Transverse colon (tissue), 4 donors: ENCODE results near the gene EVC. TPM values are rescaled to one million over a fixed set of nuclear protein-coding genes. Genes with fewer than 3 reads are reported as not detected.

Source experiments
- DNase-seq: peaks from one replicate; pipeline ENCODE4 v3.0.0-alpha.2; 2019
- H3K27ac ChIP-seq, 4 donors: fragments of 200-600 bp; sonication (generic); 2 replicates each; pipeline ENCODE4 v1.5.1; 2016 to 2018; ENCODE audit warnings: inconsistent platforms in 4 of 4
- H3K27me3 ChIP-seq: fragments of 200-600 bp; sonication (generic); 2 replicates; pipeline ENCODE4 v1.5.1; 2017; ENCODE audit warnings: inconsistent platforms
- H3K36me3 ChIP-seq, 4 donors: fragments of 200-600 bp; sonication (generic); 2 replicates each; pipeline ENCODE4 v1.5.1; 2017 to 2019; ENCODE audit warnings: inconsistent platforms in 4 of 4
- H3K4me1 ChIP-seq, 4 donors: fragments of 200-600 bp; sonication (generic); 2 replicates each; pipeline ENCODE4 v1.5.1; 2017 to 2020; ENCODE audit warnings: inconsistent platforms in 4 of 4
- H3K4me3 ChIP-seq, 4 donors: fragments of 200-600 bp; sonication (generic); 1 replicate in 1 of 4; 2 replicates in 3 of 4; pipeline versions ENCODE4 v1.5.1 to v1.6.1; 2017 to 2019; ENCODE audit warnings: inconsistent platforms in 4 of 4
- H3K9me3 ChIP-seq, 2 donors: fragments of 200-600 bp; sonication (generic); 2 replicates each; pipeline ENCODE4 v1.5.1; 2017 to 2019; ENCODE audit warnings: inconsistent platforms in 2 of 2
- EP300 ChIP-seq: sonication (generic); formaldehyde crosslinking; IDR thresholded peaks from one replicate; pipeline ENCODE4 v1.6.1; 2017; ENCODE audit warnings: antibody characterized with exemption, low read depth
- POLR2A ChIP-seq: fragments of 450-650 bp; IDR thresholded peaks from one replicate; pipeline ENCODE4 v1.6.1; 2016; ENCODE audit warnings: antibody characterized with exemption, mild to moderate bottlenecking, moderate library complexity
- POLR2AphosphoS5 ChIP-seq, 3 donors: sonication (generic); formaldehyde crosslinking; IDR thresholded peaks; one replicate each; pipeline ENCODE4 v1.6.1; 2016; ENCODE audit warnings: antibody characterized with exemption in 3 of 3
- whole genome bisulfite sequencing, 2 donors: methylation state at CpG; one replicate each; pipeline ENCODE4 v1.1.5; 2018; ENCODE audit warnings: low coverage in 1 of 2; 5-methylcytosine and 5-hydroxymethylcytosine counted together
- in situ Hi-C, 4 donors: fragments of 200-750 bp; cut with MboI; loops; one replicate each; pipeline versions ENCODE4 v1.15.0 to v1.15.1; 2017; ENCODE audit warnings: low sequenced_read_pairs in 3 of 4, low pct_ligation_motif_present in 1 of 4, low pct_unique_long_range_greater_than_20kb in 1 of 4
- intact Hi-C: fragments of 100-400 bp; cut with DNase I; formaldehyde crosslinking; loops from one replicate; pipeline ENCODE4 v1.15.1; 2023; ENCODE audit warnings: low total_unique reads
- total RNA-seq, 4 donors: library from RNA; depleted of rRNA; stranded (reverse); fragments of >200 nt; gene quantifications; one replicate each; pipeline ENCODE4 v1.1.0, GENCODE V29; 2016
- TF ChIP-seq, protein P1 (sequence below), 5 experiments: fragments of 200-600 bp in 3 of 5; fragments of 450-650 bp in 2 of 5; sonication (generic) in 3 of 5; IDR thresholded peaks; 1 replicate in 2 of 5; 2 replicates in 3 of 5; pipeline ENCODE4 v1.5.1; 2016 to 2017; ENCODE audit warnings: antibody characterized with exemption in 5 of 5, inconsistent platforms in 3 of 5, mild to moderate bottlenecking in 2 of 5, moderate library complexity in 1 of 5

Gene EVC
- total RNA-seq, 4 donors from 2014 or later: 6.0 to 45.8 (median 12.0) TPM

DNA sequence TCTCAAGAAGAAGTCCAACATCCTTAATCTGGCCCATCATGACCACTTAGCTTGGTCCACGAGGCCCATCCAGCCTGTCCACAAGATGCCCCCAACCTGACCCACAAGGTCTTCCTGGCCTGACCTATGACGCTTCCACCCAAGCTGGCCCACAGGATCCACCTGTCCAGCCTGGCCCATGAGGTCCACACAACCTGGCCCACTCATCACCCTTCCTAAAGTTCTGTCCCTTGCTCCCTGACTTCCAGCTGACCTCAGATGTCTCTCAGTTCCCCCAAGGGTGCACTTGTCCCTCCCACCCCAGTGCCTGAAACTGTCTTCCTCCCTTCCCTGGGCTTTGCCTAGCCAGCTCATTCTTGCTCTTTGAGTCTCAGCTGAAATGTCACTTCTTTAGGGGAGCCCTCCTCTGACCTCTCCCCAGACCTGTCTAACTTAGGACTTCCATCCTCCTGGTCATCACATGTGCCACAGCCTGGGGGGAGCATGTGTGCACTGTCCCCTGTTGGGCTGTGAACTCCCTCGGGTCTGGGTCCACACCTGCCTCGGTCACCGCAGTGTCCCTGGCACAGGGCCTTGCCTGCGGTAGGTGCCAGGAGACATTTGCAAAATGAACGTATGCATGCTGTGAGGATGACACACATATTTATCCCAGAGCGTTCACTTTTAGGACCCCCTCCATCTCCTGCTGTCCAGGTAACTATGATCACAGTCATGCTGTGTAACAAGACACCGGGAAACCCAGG is 61.7 kb downstream of the EVC start:
- in situ Hi-C loops: no loop called here
- H3K9me3 ChIP-seq: peaks cover 9 to 10% of the 10 kb centered on the region in 2 donors

DNA sequence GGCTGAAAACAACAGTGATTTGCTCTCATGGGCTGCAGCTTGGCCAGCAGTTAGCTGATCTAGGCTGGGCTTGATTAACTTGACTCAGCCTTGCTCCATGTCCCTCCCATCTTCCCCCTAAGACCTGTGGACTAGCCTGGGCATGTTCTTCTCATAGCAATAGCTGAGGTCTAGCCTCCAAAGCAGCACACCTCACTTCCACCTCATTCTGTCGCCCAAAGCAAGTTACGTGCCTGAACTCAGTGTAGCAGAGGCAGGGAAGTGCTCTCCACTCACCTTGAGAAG is 62.2 kb downstream of the EVC start:
- TF ChIP-seq EP300 (no peak), POLR2AphosphoS5 (IDR thresholded peaks at IDR 0.05) (no peak), POLR2A (no peak)
- TF ChIP-seq, protein P1, sequence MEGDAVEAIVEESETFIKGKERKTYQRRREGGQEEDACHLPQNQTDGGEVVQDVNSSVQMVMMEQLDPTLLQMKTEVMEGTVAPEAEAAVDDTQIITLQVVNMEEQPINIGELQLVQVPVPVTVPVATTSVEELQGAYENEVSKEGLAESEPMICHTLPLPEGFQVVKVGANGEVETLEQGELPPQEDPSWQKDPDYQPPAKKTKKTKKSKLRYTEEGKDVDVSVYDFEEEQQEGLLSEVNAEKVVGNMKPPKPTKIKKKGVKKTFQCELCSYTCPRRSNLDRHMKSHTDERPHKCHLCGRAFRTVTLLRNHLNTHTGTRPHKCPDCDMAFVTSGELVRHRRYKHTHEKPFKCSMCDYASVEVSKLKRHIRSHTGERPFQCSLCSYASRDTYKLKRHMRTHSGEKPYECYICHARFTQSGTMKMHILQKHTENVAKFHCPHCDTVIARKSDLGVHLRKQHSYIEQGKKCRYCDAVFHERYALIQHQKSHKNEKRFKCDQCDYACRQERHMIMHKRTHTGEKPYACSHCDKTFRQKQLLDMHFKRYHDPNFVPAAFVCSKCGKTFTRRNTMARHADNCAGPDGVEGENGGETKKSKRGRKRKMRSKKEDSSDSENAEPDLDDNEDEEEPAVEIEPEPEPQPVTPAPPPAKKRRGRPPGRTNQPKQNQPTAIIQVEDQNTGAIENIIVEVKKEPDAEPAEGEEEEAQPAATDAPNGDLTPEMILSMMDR (IDR thresholded peaks at IDR 0.05): no peak
- Histone ChIP-seq H3K36me3 (peaks cover 0 to 6% (median 0%) of the 10 kb centered on the region in 4 donors), H3K4me3 (no peak overlapping the region), H3K27me3 (no peaks in the 10 kb centered on the region), H3K4me1 (no peaks in the 10 kb centered on the region), H3K9me3 (peaks cover 9 to 10% of the 10 kb centered on the region in 2 donors), H3K27ac (no peak overlapping the region)
- WGBS, 2 donors: 81% methylated on average over 2 of the region's 2 CpGs; no CpG with 5 or more reads in 1 of the 2 donors
- intact Hi-C loops: no loop called here
- in situ Hi-C loops: no loop called here
- DNase-seq: no peak

More for the DNA sequence above, 61.7 kb downstream of the EVC start:
- no peaks in the 10 kb centered on the region for H3K27me3 ChIP-seq
- no peak for DNase-seq
- no peak overlapping the region for H3K4me3 ChIP-seq
- no peak overlapping the region for H3K27ac ChIP-seq
- intact Hi-C loops: no loop called here
- no peaks in the 10 kb centered on the region for H3K4me1 ChIP-seq
- H3K36me3 ChIP-seq: peaks cover 0 to 6% (median 0%) of the 10 kb centered on the region in 4 donors
- TF ChIP-seq, protein P1 (IDR thresholded peaks at IDR 0.05): no peak
- TF ChIP-seq POLR2A: no peak
- WGBS, 2 donors: 88% methylated on average over 9 of the region's 9 CpGs; no CpG with 5 or more reads in 1 of the 2 donors

DNA sequence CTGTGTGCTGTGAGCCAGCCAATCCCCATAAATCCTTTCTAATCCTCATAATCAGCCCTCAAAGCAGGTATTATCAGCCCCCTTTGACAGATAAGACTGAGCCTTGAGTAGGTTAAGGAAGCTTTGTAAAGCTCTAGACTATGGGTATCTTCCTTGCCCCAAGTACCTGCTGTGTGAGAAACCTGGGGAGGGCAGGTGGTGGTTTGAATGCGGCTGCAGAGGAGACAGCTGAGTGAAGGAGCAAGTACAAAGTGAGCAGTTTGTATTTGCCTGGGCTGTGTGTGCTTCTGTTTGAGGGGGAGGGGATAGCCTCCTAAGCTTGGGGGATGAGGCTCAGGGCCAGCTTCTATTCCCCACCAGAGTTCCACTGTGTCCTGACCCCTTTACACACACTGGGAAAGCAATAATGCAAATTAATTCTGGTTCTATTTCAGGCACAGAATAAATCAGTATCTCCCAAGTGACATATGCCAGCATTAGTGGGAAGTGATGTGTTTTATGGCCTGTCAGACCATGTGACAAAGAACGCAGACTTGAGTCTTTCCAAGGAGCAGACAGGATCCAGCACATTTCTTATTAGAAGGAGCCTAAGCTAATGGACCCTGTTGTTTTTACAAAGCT is 63.5 kb downstream of the EVC start:
- peaks cover 0 to 6% (median 0%) of the 10 kb centered on the region in 4 donors for H3K36me3 ChIP-seq
- 78% methylated on average over 2 of the region's 2 CpGs; no CpG with 5 or more reads in 1 of the 2 donors for WGBS, 2 donors
- no peak for DNase-seq
- H3K27ac ChIP-seq: no peak overlapping the region
- intact Hi-C loops (no loop called here), in situ Hi-C loops (no loop called here)
- H3K27me3 ChIP-seq: no peaks in the 10 kb centered on the region
- peaks cover 9 to 10% of the 10 kb centered on the region in 2 donors for H3K9me3 ChIP-seq
- H3K4me3 ChIP-seq: no peak overlapping the region
- H3K4me1 ChIP-seq: no peaks in the 10 kb centered on the region
- TF ChIP-seq EP300: no peak
- no peak for TF ChIP-seq POLR2AphosphoS5 (IDR thresholded peaks at IDR 0.05)
- TF ChIP-seq, protein P1 (IDR thresholded peaks at IDR 0.05): no peak
- no peak for TF ChIP-seq POLR2A

DNA sequence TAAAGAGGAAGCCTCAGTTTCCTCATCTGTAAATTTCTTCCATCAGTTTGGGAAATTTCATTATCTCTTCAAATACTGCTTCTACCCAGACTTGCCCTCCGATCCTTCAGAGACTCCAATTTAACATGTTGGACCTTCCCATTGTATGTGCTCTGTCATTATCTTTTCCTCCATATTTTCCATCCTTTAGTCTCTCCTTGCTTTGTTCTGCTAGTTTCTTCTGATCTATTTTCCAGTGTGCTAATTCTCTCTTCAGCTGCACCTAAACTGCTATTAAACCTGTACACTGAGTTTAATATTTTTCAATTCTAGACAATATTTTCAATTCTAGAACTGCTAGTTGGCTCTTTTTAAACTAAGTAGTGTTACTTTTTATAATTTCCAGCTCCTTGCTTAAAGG is 65.5 kb downstream of the EVC start:
- Histone ChIP-seq H3K27ac (no peak overlapping the region), H3K9me3 (peaks cover 9 to 10% of the 10 kb centered on the region in 2 donors), H3K36me3 (peaks cover 0 to 6% (median 0%) of the 10 kb centered on the region in 4 donors), H3K27me3 (no peaks in the 10 kb centered on the region), H3K4me3 (no peak overlapping the region), H3K4me1 (no peaks in the 10 kb centered on the region)
- in situ Hi-C loops (no loop called here), intact Hi-C loops (no loop called here)
- DNase-seq: no peak
- WGBS, 2 donors: 86 to 100% methylated on average over 1 of the region's 1 CpG
- TF ChIP-seq, protein P1 (IDR thresholded peaks at IDR 0.05): no peak
- TF ChIP-seq EP300 (no peak), POLR2A (no peak), POLR2AphosphoS5 (IDR thresholded peaks at IDR 0.05) (no peak)
